Central memory CD8-positive, alpha-beta T cell (primary cell): ENCODE results near the gene ACAP2.
A peak's percentile ranks its signal among the peaks of the same experiment; 100 is the strongest.

Experiments
- ATAC-seq: fragments of 150-1000 bp; cut with Tn5 transposase; replicated peaks from 2 replicates; pipeline ENCODE4 v1.10.0; 2022; ENCODE audit warnings: mild to moderate bottlenecking, moderate FRiP score, moderate number of reproducible peaks; ENCODE audit not compliant: poor library complexity, severe bottlenecking; ENCODE audit errors: extremely low read depth
- DNase-seq, 2 donors: peaks; one replicate each; pipeline ENCODE4 v3.0.0; 2021; ENCODE audit warnings: low spot score in 2 of 2
- H3K27ac Mint-ChIP-seq: one replicate; pipeline ENCODE4 v1.8.0; 2022; ENCODE audit warnings: low read depth, mild to moderate bottlenecking, moderate library complexity, mixed read lengths
- H3K27me3 Mint-ChIP-seq: one replicate; pipeline ENCODE4 v1.8.0; 2022; ENCODE audit warnings: mixed read lengths
- H3K36me3 Mint-ChIP-seq: one replicate; pipeline ENCODE4 v1.8.0; 2022; ENCODE audit warnings: mild to moderate bottlenecking, moderate library complexity, mixed read lengths; ENCODE audit not compliant: insufficient read depth
- H3K4me1 Mint-ChIP-seq: one replicate; pipeline ENCODE4 v1.8.0; 2022; ENCODE audit warnings: mixed read lengths
- H3K4me3 Mint-ChIP-seq: one replicate; pipeline ENCODE4 v1.8.0; 2022; ENCODE audit warnings: mild to moderate bottlenecking, moderate library complexity, mixed read lengths
- H3K9me3 Mint-ChIP-seq: one replicate; pipeline ENCODE4 v1.8.0; 2022; ENCODE audit warnings: mixed read lengths

ACAP2 gene

DNA sequence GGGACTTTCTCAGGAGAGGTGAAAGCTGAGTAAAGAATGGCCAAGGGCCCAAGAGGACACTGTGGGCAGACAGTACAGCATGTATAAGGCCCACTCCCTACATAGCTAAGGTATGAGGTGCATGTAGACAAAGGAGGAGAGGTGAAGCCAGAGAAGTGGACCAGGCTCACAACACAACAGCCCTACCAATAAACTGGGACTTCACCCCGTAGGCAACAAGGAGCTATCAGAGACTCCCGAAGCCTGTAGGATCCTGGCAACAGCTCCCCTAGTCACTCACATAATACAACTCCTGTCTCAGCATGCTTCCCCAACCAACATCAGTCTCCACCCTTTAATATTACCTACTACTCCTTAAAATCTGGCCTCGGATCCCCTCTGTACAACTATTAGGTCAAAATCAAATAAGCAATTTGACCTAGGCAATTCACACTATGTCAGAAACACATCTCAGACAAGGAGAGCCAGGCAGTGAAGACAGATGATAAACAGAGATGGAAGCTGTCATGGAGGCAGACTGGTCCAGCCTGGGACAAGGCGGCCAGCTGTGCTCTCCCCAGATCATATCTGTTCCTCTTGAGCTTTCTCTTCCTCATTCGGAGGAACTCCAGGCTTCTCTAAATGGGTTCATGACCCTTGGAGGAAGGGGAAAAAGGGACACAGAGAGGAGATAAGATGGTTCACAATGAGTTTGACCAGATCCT, 173.3 kb downstream of the ACAP2 start:
- peak overlapping the region; percentile 44 for H3K27ac Mint-ChIP-seq
- peaks cover 37% of the 10 kb centered on the region for H3K4me1 Mint-ChIP-seq
- no peaks in the 10 kb centered on the region for H3K27me3 Mint-ChIP-seq
- no peaks in the 10 kb centered on the region for H3K9me3 Mint-ChIP-seq
- peaks cover 12% of the 10 kb centered on the region for H3K36me3 Mint-ChIP-seq
- ATAC-seq (no peak), DNase-seq (no peak)
- H3K4me3 Mint-ChIP-seq = peak overlapping the region; percentile 81

DNA sequence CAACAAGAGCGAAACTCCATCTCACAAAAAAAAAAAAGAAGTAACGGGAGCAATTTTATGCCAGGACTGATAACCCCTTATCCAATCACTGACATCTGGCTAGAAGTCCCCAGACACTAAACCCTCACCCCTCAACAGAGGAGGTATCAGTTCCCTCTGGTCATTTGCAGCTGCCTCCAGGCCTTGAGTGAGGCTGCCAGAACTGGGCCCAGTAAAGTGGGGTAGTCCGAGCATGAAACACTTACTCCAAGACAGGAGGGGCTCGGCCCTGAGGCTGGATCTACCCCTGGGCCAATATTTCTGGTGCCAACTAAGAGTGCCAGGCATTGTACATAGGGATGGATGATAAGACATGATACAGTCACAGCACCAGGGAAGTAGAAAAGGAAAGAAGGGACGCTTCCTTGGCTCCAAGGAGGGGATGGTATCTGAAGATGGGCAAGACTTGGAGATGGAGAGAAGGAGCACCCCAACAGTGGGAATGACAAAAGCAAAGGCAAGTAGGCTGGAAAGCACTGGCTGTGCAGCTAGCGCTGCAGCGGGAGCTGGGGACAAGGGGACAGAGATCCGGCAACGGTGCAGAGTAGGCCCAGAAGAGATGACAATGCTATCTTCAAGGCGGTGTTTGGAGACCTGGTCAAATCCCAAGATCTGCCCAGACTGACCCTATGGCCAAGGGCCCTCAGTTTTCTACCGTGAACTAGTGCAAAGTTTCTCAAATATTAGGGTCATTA, 174.1 kb downstream of the ACAP2 start:
- Mint-ChIP-seq H3K4me1 (peaks cover 42% of the 10 kb centered on the region), H3K27ac (peak overlapping the region; percentile 65)

GRCh38 chr3:195267096-195267495, 175.7 kb downstream of the ACAP2 start:
- Mint-ChIP-seq H3K27ac (no peak overlapping the region), H3K27me3 (no peaks in the 10 kb centered on the region), H3K9me3 (no peaks in the 10 kb centered on the region), H3K4me1 (peaks cover 40% of the 10 kb centered on the region), H3K36me3 (peaks cover 6% of the 10 kb centered on the region), H3K4me3 (no peak overlapping the region)
- ATAC-seq = no peak
- no peak for DNase-seq

More for the DNA sequence above, 174.1 kb downstream of the ACAP2 start:
- ATAC-seq (no peak), DNase-seq (no peak)
- Mint-ChIP-seq H3K4me3 (peak overlapping the region; percentile 81), H3K27me3 (no peaks in the 10 kb centered on the region), H3K36me3 (peaks cover 12% of the 10 kb centered on the region), H3K9me3 (no peaks in the 10 kb centered on the region)

DNA sequence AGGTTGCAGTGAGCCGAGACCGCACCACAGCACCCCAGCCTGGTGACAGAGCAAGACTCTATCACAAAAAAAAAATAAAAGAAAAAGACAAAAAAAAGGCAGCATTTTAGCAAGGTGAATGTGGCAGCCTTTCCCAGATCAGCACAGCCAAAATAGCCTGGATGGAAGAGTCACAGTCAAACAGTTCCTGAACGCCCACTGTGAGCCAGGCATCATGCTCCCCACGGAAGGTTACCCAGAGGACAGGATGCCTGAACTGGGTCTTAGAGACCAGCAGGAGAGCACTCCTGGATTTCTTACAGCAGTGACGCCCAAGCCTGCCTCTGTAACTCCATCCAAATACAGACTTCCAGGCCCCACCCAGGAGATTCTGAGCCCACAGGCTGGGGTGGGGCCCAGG, 176.4 kb downstream of the ACAP2 start:
- H3K9me3 Mint-ChIP-seq = no peaks in the 10 kb centered on the region
- ATAC-seq (no peak), DNase-seq (no peak)
- H3K4me3 Mint-ChIP-seq = no peak overlapping the region
- H3K4me1 Mint-ChIP-seq = peaks cover 36% of the 10 kb centered on the region
- no peaks in the 10 kb centered on the region for H3K27me3 Mint-ChIP-seq
- no peak overlapping the region for H3K27ac Mint-ChIP-seq
- peaks cover 1% of the 10 kb centered on the region for H3K36me3 Mint-ChIP-seq

DNA sequence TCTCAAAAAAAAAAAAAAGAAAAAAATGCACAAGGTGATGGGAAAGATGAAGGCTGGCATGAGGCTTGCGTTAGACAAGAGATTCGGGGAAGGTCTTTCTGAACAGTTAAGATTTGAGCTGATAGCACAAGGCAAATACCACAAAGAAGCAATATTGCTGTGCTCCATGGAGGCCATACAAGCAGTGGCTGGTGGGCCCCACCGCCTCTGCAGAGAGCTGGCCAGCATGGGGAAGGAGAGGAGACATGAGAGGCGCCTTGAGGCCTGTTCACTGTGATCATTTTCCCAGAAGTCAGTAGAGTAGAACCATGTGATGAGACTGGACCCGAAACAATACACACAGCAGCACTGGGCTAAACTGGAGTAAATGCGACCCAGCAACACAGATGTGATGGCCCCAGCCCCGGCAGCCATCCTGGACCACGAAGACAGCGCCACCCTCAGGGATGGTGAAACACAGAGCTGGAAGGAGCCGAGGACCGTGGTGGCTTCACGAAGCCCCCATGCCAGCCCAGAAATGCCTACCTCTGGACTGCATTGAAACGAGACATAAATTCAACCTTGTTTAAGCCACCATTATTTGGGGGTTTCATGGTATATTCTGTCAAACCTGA, 177.3 kb downstream of the ACAP2 start:
- peaks cover 44% of the 10 kb centered on the region for H3K4me1 Mint-ChIP-seq
- no peak overlapping the region for H3K4me3 Mint-ChIP-seq
- DNase-seq = no peak

DNA sequence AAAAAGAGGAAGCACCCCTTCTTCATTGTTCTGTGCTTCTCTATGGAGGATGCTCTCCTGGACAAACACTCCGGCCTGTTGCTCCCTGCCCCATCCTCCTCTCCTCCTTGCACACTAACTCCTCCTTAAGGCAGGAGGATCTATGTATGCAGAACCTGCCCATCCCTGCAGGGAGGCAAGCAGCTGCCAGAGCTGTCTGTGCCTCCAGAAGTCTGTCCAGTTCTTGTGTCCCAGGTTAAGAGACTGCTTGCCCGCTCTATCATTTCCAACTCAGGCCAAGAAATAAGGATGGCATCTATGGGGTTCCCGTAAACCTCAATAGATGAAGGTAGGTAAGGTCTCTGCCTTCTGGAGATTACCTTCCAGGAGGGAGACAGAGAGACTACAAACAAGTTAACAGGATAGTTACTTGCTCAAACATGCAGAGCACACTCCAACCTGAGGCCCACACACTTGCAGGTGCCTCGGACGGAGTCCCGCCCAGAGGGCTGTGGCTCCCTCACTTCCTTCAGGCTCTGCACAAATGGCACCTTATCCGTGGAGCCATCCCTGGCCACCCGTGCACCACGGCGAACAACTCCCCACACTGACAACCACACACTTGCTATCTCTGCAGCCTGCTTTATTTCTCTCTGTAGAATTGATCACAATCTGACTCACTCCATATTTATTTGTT, 178.8 kb downstream of the ACAP2 start:
- Mint-ChIP-seq H3K4me3 (no peak overlapping the region), H3K4me1 (peaks cover 32% of the 10 kb centered on the region), H3K9me3 (no peaks in the 10 kb centered on the region), H3K27ac (no peak overlapping the region), H3K36me3 (peaks cover 4% of the 10 kb centered on the region), H3K27me3 (no peaks in the 10 kb centered on the region)
- ATAC-seq (no peak), DNase-seq (no peak)

More for the DNA sequence above, 177.3 kb downstream of the ACAP2 start:
- Mint-ChIP-seq H3K36me3 (no peaks in the 10 kb centered on the region), H3K27ac (no peak overlapping the region), H3K27me3 (no peaks in the 10 kb centered on the region), H3K9me3 (no peaks in the 10 kb centered on the region)
- ATAC-seq = no peak

DNA sequence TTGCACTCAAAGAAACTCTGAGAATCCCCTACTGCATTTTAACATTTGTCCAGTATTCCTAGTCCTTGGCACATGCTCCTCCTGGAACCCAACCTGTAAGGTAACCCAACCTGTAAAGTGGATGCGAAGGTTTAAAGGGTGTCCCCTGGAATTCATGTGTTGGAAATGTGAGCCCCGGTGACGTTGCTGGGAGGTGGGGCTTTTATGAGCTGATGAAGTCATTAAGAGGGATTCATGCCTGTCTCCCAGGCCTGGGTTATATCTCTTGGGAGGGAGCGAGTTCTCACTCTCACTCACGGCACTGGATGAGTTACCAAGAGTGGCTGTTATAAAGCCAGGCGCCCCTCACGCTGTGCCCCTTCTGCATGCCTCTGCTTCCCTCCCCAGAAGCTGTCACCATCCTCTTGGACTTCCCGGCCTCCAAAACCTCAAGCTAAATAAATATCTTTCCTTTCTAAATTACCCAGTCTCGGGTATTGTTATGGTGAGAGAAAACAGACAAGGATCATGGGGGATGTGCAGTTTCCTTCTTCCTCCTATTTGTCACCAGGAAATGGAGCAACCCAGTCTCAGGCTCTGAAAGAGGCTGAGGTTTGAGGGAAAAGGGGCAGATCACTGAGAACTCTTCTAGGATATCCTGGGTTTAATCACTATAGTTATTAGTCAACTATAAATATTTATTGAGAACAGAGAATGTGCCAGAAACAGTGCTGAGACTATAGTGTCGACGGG, 179.5 kb downstream of the ACAP2 start:
- peaks cover 9% of the 10 kb centered on the region for H3K36me3 Mint-ChIP-seq
- H3K4me1 Mint-ChIP-seq = peaks cover 26% of the 10 kb centered on the region
- ATAC-seq (no peak), DNase-seq (no peak)
- no peak overlapping the region for H3K27ac Mint-ChIP-seq
- no peaks in the 10 kb centered on the region for H3K9me3 Mint-ChIP-seq
- H3K4me3 Mint-ChIP-seq = no peak overlapping the region
- no peaks in the 10 kb centered on the region for H3K27me3 Mint-ChIP-seq

DNA sequence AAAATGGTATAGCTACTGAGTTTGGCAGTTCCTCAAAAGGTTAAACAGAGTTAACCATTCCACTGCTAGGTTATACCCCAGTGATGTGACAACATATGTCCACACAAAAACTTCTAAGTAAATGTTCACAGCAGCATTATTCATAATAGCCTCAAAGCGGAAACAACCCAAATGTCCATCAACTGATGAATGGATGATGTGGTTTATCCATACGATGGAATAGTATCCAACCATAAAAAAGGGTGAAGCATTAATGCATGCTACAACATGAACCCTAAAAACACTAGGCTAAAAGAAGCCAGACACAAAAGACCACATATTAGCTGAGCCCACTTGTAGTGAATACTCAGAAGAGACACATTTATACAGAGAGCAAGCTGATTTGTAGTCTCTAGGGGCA, 180.9 kb downstream of the ACAP2 start:
- Mint-ChIP-seq H3K4me3 (no peak overlapping the region), H3K36me3 (peaks cover 9% of the 10 kb centered on the region), H3K9me3 (no peaks in the 10 kb centered on the region), H3K27me3 (no peaks in the 10 kb centered on the region), H3K27ac (no peak overlapping the region), H3K4me1 (peaks cover 21% of the 10 kb centered on the region)
- ATAC-seq (no peak), DNase-seq (no peak)

DNA sequence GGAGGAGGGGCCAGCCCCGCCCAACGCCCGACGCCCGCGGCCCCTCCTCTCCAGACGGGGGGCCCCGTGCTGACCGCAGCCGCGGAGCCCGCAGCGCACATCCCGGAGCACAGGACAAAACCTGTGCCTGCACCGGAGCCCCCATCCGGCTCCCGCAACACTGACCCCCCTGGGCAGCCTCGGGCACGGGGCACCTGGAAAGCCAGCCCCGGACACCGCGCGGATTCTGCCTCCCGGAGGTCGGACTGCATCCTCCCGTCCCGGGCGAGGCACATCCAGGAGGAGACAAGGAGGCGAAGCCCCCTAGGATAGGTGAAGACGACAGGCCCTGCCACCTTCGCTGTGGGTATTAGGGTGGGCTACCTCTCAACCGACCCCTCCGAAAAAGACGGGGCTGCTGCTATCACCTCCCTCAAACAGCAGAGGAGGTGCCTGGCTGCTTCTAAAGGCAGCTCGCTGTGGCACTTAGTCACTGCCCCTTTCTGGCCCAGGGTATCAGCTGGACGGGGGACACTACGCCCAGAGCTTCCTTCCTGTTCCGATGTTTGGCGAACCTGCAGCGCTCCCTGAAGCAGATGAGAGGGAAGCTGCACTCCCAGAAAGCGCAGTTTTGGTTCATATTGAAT, 182.4 kb downstream of the ACAP2 start:
- Mint-ChIP-seq H3K4me3 (peak overlapping the region; percentile 67), H3K27ac (peak overlapping the region; percentile 85), H3K36me3 (peaks cover 9% of the 10 kb centered on the region), H3K27me3 (no peaks in the 10 kb centered on the region), H3K4me1 (peaks cover 21% of the 10 kb centered on the region), H3K9me3 (no peaks in the 10 kb centered on the region)
- ATAC-seq = peak; percentile 5
- DNase-seq = no peak

DNA sequence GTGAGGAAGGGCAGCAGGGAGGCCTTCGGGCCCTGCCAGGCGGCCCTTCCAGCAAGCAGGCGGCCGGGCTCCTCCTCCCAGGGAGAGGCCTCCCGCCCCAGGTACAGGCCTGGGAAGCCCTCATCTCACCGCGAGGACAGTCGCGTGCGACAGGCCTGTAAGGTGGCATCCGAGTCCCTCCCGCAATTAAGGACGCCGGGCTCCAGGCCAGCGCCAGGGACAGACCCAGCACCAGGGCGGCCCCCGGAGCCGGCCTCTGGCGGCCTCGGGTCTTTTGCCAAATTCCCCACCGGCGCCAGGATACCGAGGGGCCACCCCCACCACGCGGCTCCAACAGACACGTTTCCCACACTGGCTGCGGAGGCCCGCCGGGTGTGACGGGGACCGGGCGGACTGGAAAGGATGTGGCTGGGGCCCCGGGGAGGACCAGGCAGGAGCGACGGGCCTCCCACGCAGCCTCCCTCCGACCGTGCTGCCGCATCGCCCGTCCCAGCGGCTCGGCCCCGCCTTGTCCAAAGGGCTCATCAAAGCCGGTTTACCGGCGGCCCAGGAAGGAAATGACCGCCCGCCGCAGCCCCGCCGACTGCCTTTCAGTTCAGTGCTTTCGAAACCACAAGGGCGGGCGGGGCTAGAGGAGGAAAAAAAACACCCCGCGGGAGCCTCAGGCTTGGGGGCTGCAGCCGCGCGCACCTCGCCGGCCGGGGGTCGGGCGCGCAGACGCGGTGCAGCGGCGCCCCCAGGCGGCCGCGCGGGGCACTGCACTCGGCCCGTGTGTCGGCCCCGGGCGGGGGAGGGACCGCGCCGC, 183.1 kb downstream of the ACAP2 start:
- peak overlapping the region; percentile 85 for H3K27ac Mint-ChIP-seq
- H3K4me3 Mint-ChIP-seq = peak overlapping the region; percentile 67
- peak; percentile 83 to 91 for DNase-seq

DNA sequence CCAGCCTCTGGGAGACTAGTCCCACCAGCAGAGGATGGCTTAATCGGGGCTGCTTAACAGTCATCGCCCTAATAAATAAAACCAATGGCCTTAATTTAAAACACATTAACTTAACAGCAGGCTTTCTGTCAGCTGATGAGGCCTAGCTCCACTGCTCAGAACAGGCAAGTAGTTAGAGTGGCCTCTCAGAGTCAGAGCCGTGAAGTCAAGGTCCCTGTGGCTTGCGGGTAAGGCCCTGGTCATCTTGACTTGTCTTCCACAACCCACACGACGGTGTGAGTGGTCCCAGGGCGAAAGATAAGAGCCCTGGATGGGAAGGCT, 183.7 kb downstream of the ACAP2 start:
- Mint-ChIP-seq H3K4me3 (peak overlapping the region; percentile 67), H3K4me1 (peaks cover 8% of the 10 kb centered on the region), H3K27me3 (no peaks in the 10 kb centered on the region), H3K36me3 (peaks cover 9% of the 10 kb centered on the region), H3K9me3 (no peaks in the 10 kb centered on the region), H3K27ac (peak overlapping the region; percentile 85)
- DNase-seq (no peak), ATAC-seq (no peak)

More for the DNA sequence above, 183.1 kb downstream of the ACAP2 start:
- ATAC-seq = peak; percentile 79
- peaks cover 9% of the 10 kb centered on the region for H3K36me3 Mint-ChIP-seq
- peaks cover 14% of the 10 kb centered on the region for H3K4me1 Mint-ChIP-seq
- H3K27me3 Mint-ChIP-seq = no peaks in the 10 kb centered on the region
- H3K9me3 Mint-ChIP-seq = no peaks in the 10 kb centered on the region
